Erythroblast (primary cell): ENCODE measurements around the gene IRX3.

Experiments
- GATA1 ChIP-seq: IDR thresholded peaks from 2 replicates; pipeline ENCODE4 v1.6.1; 2011; ENCODE audit warnings: low read depth, mild to moderate bottlenecking, control low read depth, low read length, moderate library complexity
- POLR2A ChIP-seq: IDR thresholded peaks from 2 replicates; pipeline ENCODE4 v1.6.1; 2011; ENCODE audit warnings: mild to moderate bottlenecking, low read length

GRCh38 chr16:54282202-54282927 is 4.2 kb downstream of the IRX3 start:
- TF ChIP-seq POLR2A, result no peak
- no peak for TF ChIP-seq GATA1
